SK-N-SH (cell line): ENCODE results near the gene GALT.

Experiments used
- CHD2 ChIP-seq: fragments of 150-350 bp; IDR thresholded peaks from 2 replicates; pipeline ENCODE4 v1.6.1; 2018; ENCODE audit warnings: low read length; ENCODE audit not compliant: partially characterized antibody
- JUND ChIP-seq: IDR thresholded peaks from 2 replicates; pipeline ENCODE4 v1.4.0; 2012
- MEF2A ChIP-seq: IDR thresholded peaks from 2 replicates; pipeline ENCODE4 v1.4.0; 2012; ENCODE audit warnings: low read depth, borderline replicate concordance
- NFIC ChIP-seq: IDR thresholded peaks from 2 replicates; pipeline ENCODE4 v1.4.0; 2012; ENCODE audit warnings: borderline replicate concordance
- POLR2AphosphoS5 ChIP-seq: IDR thresholded peaks from 2 replicates; pipeline ENCODE4 v1.6.1; 2012; ENCODE audit warnings: low read depth, low read length
- RAD21 ChIP-seq: IDR thresholded peaks from 2 replicates; pipeline ENCODE4 v1.6.1; 2012; ENCODE audit warnings: mild to moderate bottlenecking, low read length
- SIN3A ChIP-seq: IDR thresholded peaks from 2 replicates; pipeline ENCODE4 v1.6.1; 2012; ENCODE audit warnings: low read depth, mild to moderate bottlenecking, low read length, moderate library complexity, borderline replicate concordance
- SMC3 ChIP-seq: IDR thresholded peaks from 2 replicates; pipeline ENCODE4 v1.6.1; 2012; ENCODE audit warnings: low read depth, low read length, improper control_type of control experiment
- TCF12 ChIP-seq: IDR thresholded peaks from 2 replicates; pipeline ENCODE4 v1.4.0; 2012
- TF ChIP-seq, protein P1 (sequence below): IDR thresholded peaks from 2 replicates; pipeline ENCODE4 v1.4.0; 2012; ENCODE audit warnings: low read depth
- TF ChIP-seq, protein P2 (sequence below): fragments of 200-600 bp; sonication (generic); IDR thresholded peaks from 2 replicates; pipeline ENCODE4 v1.6.1; 2017; ENCODE audit warnings: antibody characterized with exemption, mild to moderate bottlenecking, moderate library complexity
- TF ChIP-seq, protein P3 (sequence below): IDR thresholded peaks from 2 replicates; pipeline ENCODE4 v1.6.1; 2012; ENCODE audit warnings: mild to moderate bottlenecking, low read depth, low read length, moderate library complexity

DNA sequence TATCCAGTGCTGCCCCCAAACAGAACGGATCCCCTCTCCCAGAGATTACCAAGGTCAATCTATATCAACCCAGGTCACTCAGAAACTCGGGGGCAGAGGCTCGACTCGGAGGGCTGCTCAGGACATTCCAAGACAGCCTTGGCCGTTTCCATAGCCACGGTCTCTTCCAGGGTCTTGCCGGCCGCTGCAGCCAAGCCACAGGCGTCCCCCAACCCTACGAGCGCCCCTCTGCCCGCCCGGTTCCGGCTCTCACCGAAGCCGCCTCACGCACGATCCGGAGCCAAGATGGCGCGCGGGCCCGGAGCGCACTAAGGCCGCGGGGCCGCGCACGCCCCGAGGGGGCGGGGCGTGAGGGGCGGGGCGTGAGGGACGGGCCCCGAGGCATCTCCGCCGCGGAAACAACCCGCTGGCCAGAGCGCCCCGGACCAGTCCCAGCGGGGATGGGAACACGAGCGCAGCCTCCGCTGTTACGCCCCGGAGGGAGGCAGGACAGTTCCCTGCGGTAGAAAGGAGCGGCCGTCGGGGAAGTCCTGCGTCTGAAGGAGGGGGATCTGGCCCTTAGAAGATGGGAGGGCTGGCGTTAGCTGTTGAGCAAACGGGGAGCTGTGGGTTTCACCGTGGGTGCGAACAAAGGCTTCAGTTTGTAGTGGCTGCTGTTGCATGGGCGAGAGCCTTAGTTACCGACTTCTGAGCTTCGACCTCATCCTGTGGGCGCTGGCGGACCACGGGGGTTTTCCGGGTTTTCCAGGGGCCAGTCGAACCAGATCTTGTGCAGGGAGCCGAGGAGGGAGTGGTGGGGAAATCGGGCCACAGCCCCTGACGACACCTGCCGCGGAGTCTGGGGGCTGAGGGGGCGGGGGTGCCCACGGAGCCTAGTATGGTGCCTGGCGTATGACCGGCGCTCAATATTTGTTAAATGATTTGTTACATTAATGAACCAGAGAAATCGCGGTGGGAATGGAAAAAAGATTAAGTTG is 34.4 kb upstream of the GALT start, which contains the start of gene RPP25L:
- TF ChIP-seq, protein P1, sequence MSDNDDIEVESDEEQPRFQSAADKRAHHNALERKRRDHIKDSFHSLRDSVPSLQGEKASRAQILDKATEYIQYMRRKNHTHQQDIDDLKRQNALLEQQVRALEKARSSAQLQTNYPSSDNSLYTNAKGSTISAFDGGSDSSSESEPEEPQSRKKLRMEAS, result no peak; the same call in 1 of the 2 replicates
- TF ChIP-seq, protein P2, sequence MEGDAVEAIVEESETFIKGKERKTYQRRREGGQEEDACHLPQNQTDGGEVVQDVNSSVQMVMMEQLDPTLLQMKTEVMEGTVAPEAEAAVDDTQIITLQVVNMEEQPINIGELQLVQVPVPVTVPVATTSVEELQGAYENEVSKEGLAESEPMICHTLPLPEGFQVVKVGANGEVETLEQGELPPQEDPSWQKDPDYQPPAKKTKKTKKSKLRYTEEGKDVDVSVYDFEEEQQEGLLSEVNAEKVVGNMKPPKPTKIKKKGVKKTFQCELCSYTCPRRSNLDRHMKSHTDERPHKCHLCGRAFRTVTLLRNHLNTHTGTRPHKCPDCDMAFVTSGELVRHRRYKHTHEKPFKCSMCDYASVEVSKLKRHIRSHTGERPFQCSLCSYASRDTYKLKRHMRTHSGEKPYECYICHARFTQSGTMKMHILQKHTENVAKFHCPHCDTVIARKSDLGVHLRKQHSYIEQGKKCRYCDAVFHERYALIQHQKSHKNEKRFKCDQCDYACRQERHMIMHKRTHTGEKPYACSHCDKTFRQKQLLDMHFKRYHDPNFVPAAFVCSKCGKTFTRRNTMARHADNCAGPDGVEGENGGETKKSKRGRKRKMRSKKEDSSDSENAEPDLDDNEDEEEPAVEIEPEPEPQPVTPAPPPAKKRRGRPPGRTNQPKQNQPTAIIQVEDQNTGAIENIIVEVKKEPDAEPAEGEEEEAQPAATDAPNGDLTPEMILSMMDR, result no peak
- TF ChIP-seq RAD21 (no peak), TCF12 (no peak), POLR2AphosphoS5 (peak; percentile 94), SIN3A (0 out of 2 replicates have a peak, but pooled peaks have one; percentile 39), CHD2 (no peak), NFIC (no peak), JUND (no peak), SMC3 (no peak), MEF2A (no peak)
- TF ChIP-seq, protein P3, sequence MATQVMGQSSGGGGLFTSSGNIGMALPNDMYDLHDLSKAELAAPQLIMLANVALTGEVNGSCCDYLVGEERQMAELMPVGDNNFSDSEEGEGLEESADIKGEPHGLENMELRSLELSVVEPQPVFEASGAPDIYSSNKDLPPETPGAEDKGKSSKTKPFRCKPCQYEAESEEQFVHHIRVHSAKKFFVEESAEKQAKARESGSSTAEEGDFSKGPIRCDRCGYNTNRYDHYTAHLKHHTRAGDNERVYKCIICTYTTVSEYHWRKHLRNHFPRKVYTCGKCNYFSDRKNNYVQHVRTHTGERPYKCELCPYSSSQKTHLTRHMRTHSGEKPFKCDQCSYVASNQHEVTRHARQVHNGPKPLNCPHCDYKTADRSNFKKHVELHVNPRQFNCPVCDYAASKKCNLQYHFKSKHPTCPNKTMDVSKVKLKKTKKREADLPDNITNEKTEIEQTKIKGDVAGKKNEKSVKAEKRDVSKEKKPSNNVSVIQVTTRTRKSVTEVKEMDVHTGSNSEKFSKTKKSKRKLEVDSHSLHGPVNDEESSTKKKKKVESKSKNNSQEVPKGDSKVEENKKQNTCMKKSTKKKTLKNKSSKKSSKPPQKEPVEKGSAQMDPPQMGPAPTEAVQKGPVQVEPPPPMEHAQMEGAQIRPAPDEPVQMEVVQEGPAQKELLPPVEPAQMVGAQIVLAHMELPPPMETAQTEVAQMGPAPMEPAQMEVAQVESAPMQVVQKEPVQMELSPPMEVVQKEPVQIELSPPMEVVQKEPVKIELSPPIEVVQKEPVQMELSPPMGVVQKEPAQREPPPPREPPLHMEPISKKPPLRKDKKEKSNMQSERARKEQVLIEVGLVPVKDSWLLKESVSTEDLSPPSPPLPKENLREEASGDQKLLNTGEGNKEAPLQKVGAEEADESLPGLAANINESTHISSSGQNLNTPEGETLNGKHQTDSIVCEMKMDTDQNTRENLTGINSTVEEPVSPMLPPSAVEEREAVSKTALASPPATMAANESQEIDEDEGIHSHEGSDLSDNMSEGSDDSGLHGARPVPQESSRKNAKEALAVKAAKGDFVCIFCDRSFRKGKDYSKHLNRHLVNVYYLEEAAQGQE, result no peak
